ENCODE measurements around the gene FSIP1. TPM values are rescaled to one million over a fixed set of nuclear protein-coding genes. Genes with fewer than 3 reads are reported as not detected.

The FSIP1 gene
- total and polyA plus RNA-seq, 9 of the 15 experiments (the other 6 are each of a cell fraction or from before 2014, with no cell fraction given) = 0.07 to 0.51 (median 0.29) TPM

DNA sequence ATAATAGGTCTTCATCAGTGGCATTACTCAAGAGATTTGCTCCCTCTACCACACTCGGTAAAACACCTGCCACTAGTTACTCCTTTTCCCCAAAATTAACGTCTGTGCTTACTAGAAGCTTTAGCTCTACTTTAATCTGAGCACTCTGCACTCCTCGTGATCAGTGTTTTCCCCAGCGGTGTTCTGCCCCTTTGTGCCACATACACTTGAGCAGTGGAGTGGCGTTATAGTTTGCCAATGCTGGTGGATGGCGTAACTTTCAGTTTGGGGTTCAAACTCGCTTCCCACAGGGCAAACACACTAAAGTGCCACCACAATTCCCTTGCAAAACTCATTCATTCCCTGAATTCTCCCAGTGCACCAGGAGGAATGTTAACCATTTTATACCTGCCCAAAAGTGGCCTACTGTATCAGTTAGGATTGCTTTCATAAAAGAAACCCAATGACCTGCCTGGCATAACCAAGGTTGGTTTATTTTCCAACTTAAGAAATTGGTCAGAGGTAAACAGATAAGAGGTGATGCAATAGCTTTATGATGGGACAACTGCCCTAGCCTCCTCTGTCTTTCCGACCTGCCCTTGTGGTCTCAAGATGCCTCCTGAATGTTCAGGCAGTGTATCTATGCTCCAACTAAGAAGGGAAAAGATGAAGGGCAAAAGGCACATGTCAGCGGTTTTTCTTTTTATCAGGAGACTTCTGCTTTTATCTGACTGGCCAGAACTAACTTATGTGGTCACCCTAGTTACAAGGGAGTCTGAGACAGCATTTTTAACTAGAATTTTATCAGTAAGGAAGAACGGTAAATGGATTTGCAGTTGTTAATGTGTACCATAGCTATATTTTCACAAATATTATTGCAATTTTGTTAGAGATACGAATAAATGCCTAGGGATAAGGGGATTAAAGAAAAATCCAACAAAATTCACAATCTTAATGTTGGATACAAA, 83.9 kb downstream of the FSIP1 start (continued):
- TF ChIP-seq ZNF318 (IDR thresholded peaks at IDR 0.05; ENCODE audit: borderline replicate concordance in 1 of 2, low read depth in 1 of 2) (no peak), ZFP1 (CRISPR knock-in tag; IDR thresholded peaks at IDR 0.05) (no peak), RNF2 (IDR thresholded peaks at IDR 0.05) (peak; percentile 69), MTA3 (IDR thresholded peaks at IDR 0.05; ENCODE audit: borderline replicate concordance) (0 out of 2 replicates have a peak, but pooled peaks have one; percentile 57), RAD51 (IDR thresholded peaks at IDR 0.05; ENCODE audit: borderline replicate concordance, low read depth) (peak; percentile 15; the same call in 1 of the 2 replicates), SNRNP70 (optimal IDR thresholded peaks at IDR 0.05; ENCODE audit: low read depth, low read length) (no peak), GABPB2 (CRISPR knock-in tag; conservative IDR thresholded peaks at IDR 0.05) (no peak), KLF13 (tag; IDR thresholded peaks at IDR 0.05; ENCODE audit: borderline replicate concordance, low read depth) (no peak), TAF9B (IDR thresholded peaks at IDR 0.05; ENCODE audit: partially characterized antibody) (peak; percentile 52), SOX6 (IDR thresholded peaks at IDR 0.05) (peak; percentile 79)

All from K562 (cell line).